Tibial nerve (tissue), 4 donors: ENCODE measurements around the gene ZNF687. TPM values are rescaled to one million over a fixed set of nuclear protein-coding genes. Genes with fewer than 3 reads are reported as not detected.

ENCODE experiments used
- DNase-seq, 2 donors: peaks; one replicate each; pipeline ENCODE4 v3.0.0-alpha.2; 2019; ENCODE audit warnings: low spot score in 2 of 2
- H3K27ac ChIP-seq, 4 donors: fragments of 200-600 bp; sonication (generic) in 3 of 4; one replicate each; pipeline ENCODE4 v1.5.1; 2017 to 2019; ENCODE audit warnings: mild to moderate bottlenecking in 1 of 4
- H3K27me3 ChIP-seq, 2 donors: fragments of 200-600 bp; sonication (generic) in 1 of 2; one replicate each; pipeline versions ENCODE4 v1.5.1 to v1.6.0; 2017 to 2019
- H3K36me3 ChIP-seq, 3 donors: fragments of 200-600 bp; sonication (generic); one replicate each; pipeline ENCODE4 v1.5.1; 2018 to 2019
- H3K4me1 ChIP-seq, 4 donors: fragments of 200-600 bp; sonication (generic) in 3 of 4; one replicate each; pipeline ENCODE4 v1.5.1; 2017 to 2019
- H3K4me3 ChIP-seq, 4 donors: fragments of 200-600 bp; sonication (generic) in 3 of 4; one replicate each; pipeline ENCODE4 v1.5.1; 2017 to 2019; ENCODE audit warnings: mild to moderate bottlenecking in 1 of 4, moderate library complexity in 1 of 4
- H3K9me3 ChIP-seq, 4 donors: fragments of 200-600 bp; sonication (generic) in 3 of 4; one replicate each; pipeline ENCODE4 v1.5.1; 2017 to 2019
- CTCF ChIP-seq, 5 experiments: fragments of 200-600 bp in 3 of 5; fragments of 450-650 bp in 2 of 5; sonication (generic) in 3 of 5; IDR thresholded peaks; one replicate each; pipeline ENCODE4 v1.5.1; 2016 to 2019; ENCODE audit warnings: antibody characterized with exemption in 5 of 5, mild to moderate bottlenecking in 3 of 5, moderate library complexity in 2 of 5
- EP300 ChIP-seq, 2 donors: sonication (generic); formaldehyde crosslinking; IDR thresholded peaks; one replicate each; pipeline ENCODE4 v1.6.1; 2017; ENCODE audit warnings: antibody characterized with exemption in 2 of 2, mild to moderate bottlenecking in 1 of 2
- POLR2A ChIP-seq, 2 donors: fragments of 450-650 bp; IDR thresholded peaks; one replicate each; pipeline ENCODE4 v1.6.1; 2017; ENCODE audit warnings: antibody characterized with exemption in 2 of 2, mild to moderate bottlenecking in 2 of 2, moderate library complexity in 2 of 2
- WGBS, 2 donors: methylation state at CpG; one replicate each; pipeline ENCODE4 v1.1.5; 2018; 5-methylcytosine and 5-hydroxymethylcytosine counted together
- small RNA-seq: library from RNA; depleted of rRNA; stranded (forward); fragments of <200 nt; gene quantifications from one replicate; pipeline ENCODE3, GENCODE V24; 2016
- total RNA-seq, 4 donors: library from RNA; depleted of rRNA; stranded (reverse); fragments of >200 nt; gene quantifications; one replicate each; pipeline ENCODE4 v1.1.0, GENCODE V29; 2016

ZNF687 gene
- total RNA-seq, 4 donors from 2014 or later, result 21.1 to 35.3 (median 27.1) TPM

DNA sequence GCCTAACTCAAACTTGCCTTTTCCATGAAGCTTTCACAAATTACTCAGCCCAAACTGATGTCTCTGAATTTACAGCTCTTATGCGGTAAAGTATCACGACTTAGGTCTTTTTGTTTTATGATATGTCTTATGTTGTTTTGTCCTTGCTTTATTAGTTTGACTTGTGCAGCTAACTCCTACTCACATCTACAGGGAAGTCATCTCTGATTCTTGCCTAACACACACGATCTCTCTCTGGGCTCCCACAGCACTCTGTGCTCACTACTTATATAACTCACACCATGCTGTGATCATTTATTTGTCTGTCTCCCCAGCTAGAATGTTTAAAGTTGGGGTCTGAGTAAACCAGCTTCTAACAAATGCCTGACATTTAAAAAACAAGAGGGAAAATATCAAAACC, 54.5 kb downstream of the ZNF687 start:
- H3K27ac ChIP-seq, result no peak overlapping the region
- 83 to 88% methylated on average over 3 of the region's 3 CpGs for WGBS, 2 donors

DNA sequence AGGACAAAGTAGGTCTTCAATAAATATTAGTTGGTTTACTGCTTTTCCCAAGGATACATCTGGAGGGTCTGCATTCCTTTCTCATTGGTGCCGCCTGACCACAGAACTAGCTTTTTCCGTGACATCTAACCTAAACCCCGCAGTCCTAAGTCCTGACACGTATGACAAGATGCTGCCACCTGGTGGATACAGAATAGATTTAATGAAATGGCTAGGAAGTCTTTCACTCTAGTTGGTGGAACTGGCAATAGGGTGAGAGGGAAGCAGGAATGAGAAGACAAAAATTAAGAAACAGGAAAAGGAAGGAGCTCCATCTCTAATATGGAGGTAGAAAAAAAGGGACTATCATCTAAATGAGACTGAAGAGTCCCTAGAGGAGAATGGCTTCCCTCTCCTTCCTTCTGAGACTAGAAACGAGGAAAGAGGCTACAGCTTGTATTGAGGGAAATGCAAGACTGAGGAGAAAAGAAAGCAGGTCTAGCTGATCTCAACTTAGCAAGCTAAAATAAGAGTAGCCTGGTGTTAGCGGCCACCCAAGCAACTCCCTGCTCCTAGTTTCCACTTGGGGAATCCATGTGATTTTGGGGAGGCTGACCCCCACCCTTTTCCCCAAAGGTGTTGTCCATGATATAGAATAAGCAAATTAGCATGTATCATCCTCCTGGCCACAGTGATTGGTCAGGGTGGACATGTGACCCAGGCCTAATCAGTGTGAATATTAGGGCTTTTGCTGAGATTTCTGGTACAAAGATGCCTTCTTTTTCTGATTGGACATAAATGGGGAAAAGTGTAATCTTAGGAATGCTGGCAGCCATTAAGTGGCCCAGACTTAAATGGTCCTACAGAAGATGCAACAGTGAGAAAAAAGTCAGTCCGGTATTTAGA, 59.0 kb downstream of the ZNF687 start:
- H3K9me3 ChIP-seq, result no peaks in the 10 kb centered on the region
- H3K27me3 ChIP-seq, result no peaks in the 10 kb centered on the region
- peaks cover 0 to 35% (median 19%) of the 10 kb centered on the region in 3 donors for H3K36me3 ChIP-seq
- TF ChIP-seq CTCF (IDR thresholded peaks at IDR 0.05) (peak; percentile 55 to 87 (median 70)), POLR2A (IDR thresholded peaks at IDR 0.05) (no peak), EP300 (IDR thresholded peaks at IDR 0.05) (peak; percentile 20 to 59)
- H3K27ac ChIP-seq, result peak overlapping the region; percentile 38 to 69 (median 54)
- H3K4me1 ChIP-seq, result peaks cover 0 to 18% (median 5%) of the 10 kb centered on the region in 4 donors
- WGBS, 2 donors, result 28 to 30% methylated on average over 7 of the region's 7 CpGs
- peak in 1 of 2 donors; percentile 73 for DNase-seq
- H3K4me3 ChIP-seq, result no peak overlapping the region

More for the DNA sequence above, 54.5 kb downstream of the ZNF687 start:
- H3K4me1 ChIP-seq, result peaks cover 0 to 9% (median 0%) of the 10 kb centered on the region in 4 donors
- no peaks in the 10 kb centered on the region for H3K36me3 ChIP-seq
- H3K9me3 ChIP-seq, result no peaks in the 10 kb centered on the region
- TF ChIP-seq EP300 (IDR thresholded peaks at IDR 0.05) (no peak), POLR2A (IDR thresholded peaks at IDR 0.05) (no peak), CTCF (IDR thresholded peaks at IDR 0.05) (no peak)
- H3K27me3 ChIP-seq, result no peaks in the 10 kb centered on the region
- no peak overlapping the region for H3K4me3 ChIP-seq
- no peak for DNase-seq

Small RNA genes within 50 kb of the gene (small RNA-seq; reads per million reads assigned to genes)
- gene RN7SL444P, result not detected

Other genes starting within 250 kb of the ZNF687 start
- 1 to 10 TPM in 2 of 4 donors, under 1 TPM in 1, not detected in 1; 0.22 to 2.2 (median 1.3) TPM for gene BNIPL, start 245.7 kb upstream of the ZNF687 start, total RNA-seq
- 1 to 10 TPM; 5.0 to 9.6 (median 6.5) TPM for gene C1orf56, start 234.5 kb upstream of the ZNF687 start, total RNA-seq
- 10 to 100 TPM; 72.4 to 87.4 (median 80.8) TPM for gene CDC42SE1, start 222.7 kb upstream of the ZNF687 start, total RNA-seq
- gene MLLT11, start 221.9 kb upstream of the ZNF687 start, total RNA-seq, result 1 to 10 TPM; 1.2 to 2.7 (median 2.0) TPM
- 10 to 100 TPM; 17.4 to 43.1 (median 22.3) TPM for gene GABPB2, start 211.5 kb upstream of the ZNF687 start, total RNA-seq
- 10 to 100 TPM; 15.5 to 28.7 (median 18.7) TPM for gene SEMA6C, start 135.7 kb upstream of the ZNF687 start, total RNA-seq
- 10 to 100 TPM in 1 of 4 donors, 1 to 10 TPM in 3; 4.4 to 12.9 (median 8.6) TPM for gene TNFAIP8L2, start 125.7 kb upstream of the ZNF687 start, total RNA-seq
- gene LYSMD1, start 116.4 kb upstream of the ZNF687 start, total RNA-seq, result 10 to 100 TPM; 10.1 to 16.5 (median 13.8) TPM
- 10 to 100 TPM; 20.5 to 42.6 (median 31.2) TPM for gene SCNM1, start 116.2 kb upstream of the ZNF687 start, total RNA-seq
- 1 to 10 TPM in 2 of 4 donors, not detected in 2; 1.1 to 4.8 TPM for gene TMOD4, start 106.3 kb upstream of the ZNF687 start, total RNA-seq
- 10 to 100 TPM; 24.5 to 35.5 (median 31.0) TPM for gene VPS72, start 92.1 kb upstream of the ZNF687 start, total RNA-seq
- 10 to 100 TPM; 52.6 to 89.0 (median 62.4) TPM for gene PIP5K1A, start 83.7 kb upstream of the ZNF687 start, total RNA-seq
- gene PSMD4, start 27.6 kb upstream of the ZNF687 start, total RNA-seq, result 100 to 1,000 TPM; 112 to 153 (median 120) TPM
- gene PI4KB, start 45.1 kb downstream of the ZNF687 start, total RNA-seq, result 100 to 1,000 TPM in 1 of 4 donors, 10 to 100 TPM in 3; 69.9 to 100 (median 72.3) TPM
- gene RFX5, start 65.0 kb downstream of the ZNF687 start, total RNA-seq, result 10 to 100 TPM; 17.7 to 45.0 (median 32.8) TPM
- gene SELENBP1, start 90.4 kb downstream of the ZNF687 start, total RNA-seq, result 100 to 1,000 TPM in 3 of 4 donors, 10 to 100 TPM in 1; 65.7 to 159 (median 130) TPM
- gene PSMB4, start 117.3 kb downstream of the ZNF687 start, total RNA-seq, result 100 to 1,000 TPM; 219 to 267 (median 232) TPM
- 10 to 100 TPM; 67.2 to 81.0 (median 72.7) TPM for gene POGZ, start 177.2 kb downstream of the ZNF687 start, total RNA-seq
- gene CGN, start 229.1 kb downstream of the ZNF687 start, total RNA-seq, result 1 to 10 TPM in 3 of 4 donors, under 1 TPM in 1; 0.63 to 4.9 (median 2.0) TPM